Hepatocyte (in vitro differentiated cells): ENCODE measurements around the gene CLPTM1. TPM values are rescaled to one million over a fixed set of nuclear protein-coding genes. Genes with fewer than 3 reads are reported as not detected.

Experiments
- DNase-seq: peaks from one replicate; pipeline ENCODE4 v3.0.0-alpha.2; 2016; ENCODE audit warnings: low spot score
- H2AFZ ChIP-seq: fragments of 200-600 bp; sonication (generic); 2 replicates; pipeline ENCODE4 v1.6.0; 2016; ENCODE audit warnings: antibody characterized with exemption, mild to moderate bottlenecking
- H3K27ac ChIP-seq: fragments of 200-600 bp; sonication (generic); 2 replicates; pipeline ENCODE4 v1.5.1; 2016; ENCODE audit warnings: mild to moderate bottlenecking
- H3K27me3 ChIP-seq: fragments of 200-600 bp; sonication (generic); 2 replicates; pipeline ENCODE4 v1.6.1; 2016
- H3K36me3 ChIP-seq: fragments of 200-600 bp; sonication (generic); replicated peaks from 2 replicates; pipeline ENCODE4 v1.5.1; 2016; ENCODE audit warnings: low read depth; ENCODE audit not compliant: insufficient read depth
- H3K4me1 ChIP-seq: fragments of 200-600 bp; sonication (generic); 2 replicates; pipeline ENCODE4 v1.5.1; 2016; ENCODE audit warnings: mild to moderate bottlenecking, moderate library complexity; ENCODE audit not compliant: insufficient read depth
- H3K4me2 ChIP-seq: fragments of 200-600 bp; sonication (generic); 2 replicates; pipeline ENCODE4 v1.6.0; 2016
- H3K4me3 ChIP-seq: fragments of 200-600 bp; sonication (generic); 2 replicates; pipeline ENCODE4 v1.5.1; 2016; ENCODE audit warnings: mild to moderate bottlenecking
- H3K79me2 ChIP-seq: fragments of 200-600 bp; sonication (generic); 2 replicates; pipeline ENCODE4 v1.6.0; 2017; ENCODE audit warnings: mild to moderate bottlenecking
- H3K9me2 ChIP-seq: fragments of 200-600 bp; sonication (generic); replicated peaks from 2 replicates; pipeline ENCODE4 v1.6.0; 2017; ENCODE audit warnings: mild to moderate bottlenecking; ENCODE audit not compliant: insufficient read depth
- H3K9me3 ChIP-seq: fragments of 200-600 bp; sonication (generic); 2 replicates; pipeline ENCODE4 v1.5.1; 2016; ENCODE audit warnings: low read depth, mild to moderate bottlenecking
- H4K20me1 ChIP-seq: fragments of 200-600 bp; sonication (generic); 2 replicates; pipeline ENCODE4 v1.6.0; 2016; ENCODE audit warnings: mild to moderate bottlenecking; ENCODE audit not compliant: insufficient read depth, poor library complexity, severe bottlenecking
- CTCF ChIP-seq: fragments of 200-600 bp; sonication (generic); IDR thresholded peaks from 2 replicates; pipeline ENCODE4 v1.5.1; 2016; ENCODE audit warnings: antibody characterized with exemption, mild to moderate bottlenecking; ENCODE audit not compliant: poor library complexity
- EZH2 ChIP-seq: fragments of 200-600 bp; sonication (generic); IDR thresholded peaks from 2 replicates; pipeline ENCODE4 v1.6.1; 2016; ENCODE audit warnings: antibody characterized with exemption, mild to moderate bottlenecking, borderline replicate concordance
- EZH2phosphoT487 ChIP-seq: fragments of 200-600 bp; sonication (generic); IDR thresholded peaks from one replicate; pipeline ENCODE4 v1.6.1; 2018; ENCODE audit warnings: antibody characterized with exemption, mild to moderate bottlenecking, low read depth, moderate library complexity; ENCODE audit not compliant: unreplicated experiment, severe bottlenecking
- WGBS: methylation state at CpG from one replicate; pipeline ENCODE4 v1.1.6; 2016; ENCODE audit warnings: low lambda C conversion rate; ENCODE audit errors: missing lambda C conversion rate; 5-methylcytosine and 5-hydroxymethylcytosine counted together
- polyA plus RNA-seq: library from polyadenylated mRNA; unstranded; fragments of >200 nt; fragmentation: Nextera tagmentation; extraction: Ambion mirVana; gene quantifications from 2 replicates; pipeline ENCODE4 v1.2.1, GENCODE V29; 2016
- total RNA-seq: library from RNA; depleted of rRNA; stranded (reverse); fragments of >200 nt; gene quantifications from 2 replicates; pipeline ENCODE4 v1.2.3, GENCODE V29; 2014

The CLPTM1 gene
- total RNA-seq: 41.0 and 49.1 TPM in 2 replicates
- polyA plus RNA-seq: 89.7 and 93.1 TPM in 2 replicates

GRCh38 chr19:44954649-44955504 is at the start of gene CLPTM1:
Gene CLPTM1, plus strand, starts transcription at chr19:44955380. Its CDS starts 16 bp downstream, at chr19:44955396.
- Histone ChIP-seq H4K20me1 (peaks cover 42% of the 10 kb centered on the region), H3K27me3 (no peaks in the 10 kb centered on the region), H3K4me2 (peak within 1 kb of the TSS; percentile 97), H3K27ac (peak within 1 kb of the TSS; percentile 94), H3K9me2 (no peaks in the 10 kb centered on the region), H3K4me3 (peak within 1 kb of the TSS; percentile 96), H3K4me1 (peaks cover 13% of the 10 kb centered on the region), H3K36me3 (no peaks in the 10 kb centered on the region), H2AFZ (peak within 1 kb of the TSS; percentile 76), H3K79me2 (peaks cover 52% of the 10 kb centered on the region), H3K9me3 (no peaks in the 10 kb centered on the region)
- 2% methylated on average over 39 of the region's 65 CpGs for WGBS
- peak; percentile 99 for DNase-seq
- no peak for TF ChIP-seq EZH2phosphoT487
- TF ChIP-seq EZH2: no peak
- no peak for TF ChIP-seq CTCF

- no peaks in the 10 kb centered on the region for H3K9me3 ChIP-seq
- WGBS: 0% methylated on average over 12 of the region's 20 CpGs
- peaks cover 6% of the 10 kb centered on the region for H4K20me1 ChIP-seq
- H3K9me2 ChIP-seq: no peaks in the 10 kb centered on the region
- H3K36me3 ChIP-seq: no peaks in the 10 kb centered on the region
- no peaks in the 10 kb centered on the region for H3K27me3 ChIP-seq
- H3K4me2 ChIP-seq: peak within 1 kb of the TSS; percentile 91
- H2AFZ ChIP-seq: peak within 1 kb of the TSS; percentile 65
- DNase-seq: peak; percentile 75
- peak within 1 kb of the TSS; percentile 91 for H3K27ac ChIP-seq
- peaks cover 3% of the 10 kb centered on the region for H3K79me2 ChIP-seq
- peaks cover 27% of the 10 kb centered on the region for H3K4me1 ChIP-seq
- H3K4me3 ChIP-seq: peak within 1 kb of the TSS; percentile 54
- TF ChIP-seq EZH2phosphoT487 (no peak), EZH2 (no peak), CTCF (no peak)
Observed at GRCh38 chr19:44905437-44906160, 49.6 kb upstream of the CLPTM1 start, which contains the start of gene APOE. Gene APOE, plus strand, starts transcription at chr19:44905796. Its CDS starts 829 bp downstream, at chr19:44906625.

- Histone ChIP-seq H3K27me3 (no peaks in the 10 kb centered on the region), H3K36me3 (no peaks in the 10 kb centered on the region), H3K79me2 (peaks cover 3% of the 10 kb centered on the region), H2AFZ (no peak overlapping the region), H3K4me2 (peak overlapping the region; percentile 91), H3K4me1 (peaks cover 38% of the 10 kb centered on the region), H3K27ac (no peak overlapping the region), H3K4me3 (no peak overlapping the region), H3K9me2 (no peaks in the 10 kb centered on the region), H3K9me3 (no peaks in the 10 kb centered on the region), H4K20me1 (peaks cover 6% of the 10 kb centered on the region)
- TF ChIP-seq CTCF (no peak), EZH2 (no peak), EZH2phosphoT487 (no peak)
- 97% methylated on average over 12 of the region's 12 CpGs for WGBS
- DNase-seq: no peak
Observed at GRCh38 chr19:44907613-44908012, 47.6 kb upstream of the CLPTM1 start.
